ENCODE measurements around the gene UNC5B.

- no peak for TF ChIP-seq CTCF (IDR thresholded peaks at IDR 0.05)
- no peak for TF ChIP-seq POLR2A (IDR thresholded peaks at IDR 0.05)
Measured at GRCh38 chr10:71238626-71239025, 26.3 kb downstream of the UNC5B start.
